ENCODE measurements around the gene MRGPRF.

GRCh38 chr11:69012092-69013008, 696 bp downstream of the MRGPRF start:
- no peak for TF ChIP-seq CTCF (IDR thresholded peaks at IDR 0.05)
- no peak for TF ChIP-seq POLR2A (IDR thresholded peaks at IDR 0.05)
